ENCODE data around the gene RPS18. TPM values are rescaled to one million over a fixed set of nuclear protein-coding genes. Genes with fewer than 3 reads are reported as not detected.

The RPS18 gene
- total RNA-seq, 1 donor from 2014 or later: 2,626 TPM

- peak overlapping the region; percentile 94 for H3K4me3 Mint-ChIP-seq
- no peaks in the 10 kb centered on the region for H3K9me3 Mint-ChIP-seq
- no peaks in the 10 kb centered on the region for H3K27me3 Mint-ChIP-seq (ENCODE audit: low read depth)
- peaks cover 69% of the 10 kb centered on the region for H3K4me1 Mint-ChIP-seq
- no peak for DNase-seq (ENCODE audit: low spot score in 2 of 2, unreplicated experiment in 2 of 2)
- TF ChIP-seq CTCF (IDR thresholded peaks at IDR 0.05; ENCODE audit: unreplicated experiment): no peak
- H3K27ac Mint-ChIP-seq: peak overlapping the region; percentile 87
- peaks cover 21% of the 10 kb centered on the region for H3K36me3 Mint-ChIP-seq
Measured at GRCh38 chr6:33316603-33317418, 44.9 kb downstream of the RPS18 start.

- no peaks in the 10 kb centered on the region for H3K27me3 Mint-ChIP-seq (ENCODE audit: low read depth)
- DNase-seq (ENCODE audit: low spot score in 2 of 2, unreplicated experiment in 2 of 2): peak in 1 of 2 experiments; percentile 64
- H3K36me3 Mint-ChIP-seq: peaks cover 21% of the 10 kb centered on the region
- H3K9me3 Mint-ChIP-seq: no peaks in the 10 kb centered on the region
- no peak for TF ChIP-seq CTCF (IDR thresholded peaks at IDR 0.05; ENCODE audit: unreplicated experiment)
- peak overlapping the region; percentile 94 for H3K4me3 Mint-ChIP-seq
- H3K27ac Mint-ChIP-seq: peak overlapping the region; percentile 86
- H3K4me1 Mint-ChIP-seq: peaks cover 69% of the 10 kb centered on the region
Measured at GRCh38 chr6:33317419-33317668, 45.5 kb downstream of the RPS18 start.

GRCh38 chr6:33317669-33318425 is 46.0 kb downstream of the RPS18 start, which contains the start of gene ZBTB22:
Gene ZBTB22, minus strand, starts transcription at chr6:33317744. Its CDS starts 828 bp downstream, at chr6:33316916.
- Mint-ChIP-seq H3K36me3 (peaks cover 21% of the 10 kb centered on the region), H3K27ac (peak within 1 kb of the TSS; percentile 100), H3K27me3 (ENCODE audit: low read depth) (no peaks in the 10 kb centered on the region), H3K9me3 (no peaks in the 10 kb centered on the region), H3K4me3 (peak within 1 kb of the TSS; percentile 99), H3K4me1 (peaks cover 69% of the 10 kb centered on the region)
- no peak for TF ChIP-seq CTCF (IDR thresholded peaks at IDR 0.05; ENCODE audit: unreplicated experiment)
- DNase-seq (ENCODE audit: low spot score in 2 of 2, unreplicated experiment in 2 of 2): peak; percentile 96 to 97

- H3K27ac Mint-ChIP-seq: peak overlapping the region; percentile 100
- no peaks in the 10 kb centered on the region for H3K27me3 Mint-ChIP-seq (ENCODE audit: low read depth)
- peaks cover 21% of the 10 kb centered on the region for H3K36me3 Mint-ChIP-seq
- no peaks in the 10 kb centered on the region for H3K9me3 Mint-ChIP-seq
- DNase-seq (ENCODE audit: low spot score in 2 of 2, unreplicated experiment in 2 of 2): no peak
- peak overlapping the region; percentile 99 for H3K4me3 Mint-ChIP-seq
- TF ChIP-seq CTCF (IDR thresholded peaks at IDR 0.05; ENCODE audit: unreplicated experiment): no peak
- peaks cover 68% of the 10 kb centered on the region for H3K4me1 Mint-ChIP-seq
Measured at GRCh38 chr6:33318426-33319073, 46.7 kb downstream of the RPS18 start.

GRCh38 chr6:33319939-33320314 is 48.1 kb downstream of the RPS18 start:
- TF ChIP-seq CTCF (IDR thresholded peaks at IDR 0.05; ENCODE audit: unreplicated experiment): no peak
- no peaks in the 10 kb centered on the region for H3K27me3 Mint-ChIP-seq (ENCODE audit: low read depth)
- H3K9me3 Mint-ChIP-seq: no peaks in the 10 kb centered on the region
- H3K36me3 Mint-ChIP-seq: peaks cover 21% of the 10 kb centered on the region
- peak overlapping the region; percentile 34 for H3K27ac Mint-ChIP-seq
- no peak for DNase-seq (ENCODE audit: low spot score in 2 of 2, unreplicated experiment in 2 of 2)
- H3K4me3 Mint-ChIP-seq: peak overlapping the region; percentile 99
- H3K4me1 Mint-ChIP-seq: peaks cover 67% of the 10 kb centered on the region
